HepG2 (cell line): Measurements from ENCODE around the gene KCNB1. TPM values are rescaled to one million over a fixed set of nuclear protein-coding genes. Genes with fewer than 3 reads are reported as not detected.

ENCODE experiments used
- ATAC-seq: fragments of 200-7000 bp; cut with Tn5 transposase; 3 replicates; pipeline ENCODE4 v1.9.1; 2020; ENCODE audit warnings: mild to moderate bottlenecking, moderate library complexity
- BruUV-seq: library from RNA; stranded (reverse); fragments of 400-500 nt; replicated peaks from 2 replicates; lab custom pipeline; 2021; lab: Mats Ljungman, UMichigan
- CTCF ChIA-PET: fragments of 300-600 bp; formaldehyde crosslinking; extraction: SDS; loops from one replicate; lab custom pipeline; 2021; ENCODE audit warnings: low total read pairs, inconsistent platforms, low intra/inter-chr PET ratio; lab: Yijun Ruan, JAX
- POLR2A ChIA-PET: fragments of 350-600 bp; sonication (Branson Sonifier 250); formaldehyde crosslinking; loops from one replicate; lab custom pipeline; 2020; ENCODE audit warnings: antibody characterized with exemption, inconsistent platforms; lab: Yijun Ruan, JAX
- DNase-seq: peaks from one replicate; pipeline ENCODE4 v3.0.0-alpha.2; 2015; ENCODE audit warnings: low spot score
- FAIRE-seq: peaks from 3 replicates; lab custom pipeline; 2011; peaks lifted over from hg19 to GRCh38; lab: Jason Lieb, UNC
- H2AFZ ChIP-seq: one replicate; pipeline ENCODE4 v1.6.1; 2011; ENCODE audit warnings: low read length, inconsistent platforms
- H3K27ac ChIP-seq: fragments of 300-600 bp; 3 replicates; pipeline ENCODE4 v1.8.0; 2011; ENCODE audit warnings: mixed run types, mild to moderate bottlenecking, mixed read lengths, low read length, inconsistent platforms; ENCODE audit not compliant: insufficient read depth; ENCODE audit errors: extremely low read length
- H3K27me3 ChIP-seq, 2 experiments: fragments of 200-600 bp in 1 of 2; 2 replicates in 1 of 2; 3 replicates in 1 of 2; pipeline versions ENCODE4 v1.6.0 to v1.8.0; 2011; ENCODE audit warnings: low read length in 2 of 2, mild to moderate bottlenecking in 2 of 2, moderate library complexity in 2 of 2, inconsistent platforms in 1 of 2; ENCODE audit not compliant: insufficient read depth in 2 of 2, control insufficient read depth in 1 of 2
- H3K36me3 ChIP-seq, 2 experiments: fragments of 200-600 bp in 1 of 2; replicated peaks in 1 of 2; 2 replicates in 1 of 2; 3 replicates in 1 of 2; pipeline versions ENCODE4 v1.5.1 to v1.8.0; 2011; ENCODE audit warnings: low read length in 2 of 2, inconsistent platforms in 1 of 2; ENCODE audit not compliant: insufficient read depth in 2 of 2, control insufficient read depth in 1 of 2
- H3K4me1 ChIP-seq: 2 replicates; pipeline ENCODE4 v1.5.1; 2012; ENCODE audit warnings: low read length, inconsistent platforms; ENCODE audit not compliant: insufficient read depth
- H3K4me2 ChIP-seq: 2 replicates; pipeline ENCODE4 v1.6.0; 2011; ENCODE audit warnings: low read depth, low read length, inconsistent platforms
- H3K4me3 ChIP-seq, 3 experiments: fragments of 200-600 bp in 1 of 3; sonication (generic), shearing (Covaris generic) in 1 of 3; replicated peaks in 1 of 3; 2 replicates each; pipeline ENCODE4 v1.5.1; 2011 to 2016; ENCODE audit warnings: low read length in 3 of 3, inconsistent platforms in 2 of 3, low read depth in 2 of 3, mild to moderate bottlenecking in 2 of 3, control low read depth in 1 of 3, mixed read lengths in 1 of 3; ENCODE audit not compliant: insufficient read depth in 1 of 3
- H3K79me2 ChIP-seq: one replicate; pipeline ENCODE4 v1.6.1; 2011; ENCODE audit warnings: low read length, inconsistent platforms; ENCODE audit not compliant: insufficient read depth
- H3K9ac ChIP-seq: 2 replicates; pipeline ENCODE4 v1.6.0; 2011; ENCODE audit warnings: mild to moderate bottlenecking, low read depth, low read length, inconsistent platforms; ENCODE audit not compliant: insufficient read depth
- H3K9me3 ChIP-seq: 2 replicates; pipeline ENCODE4 v1.5.1; 2012; ENCODE audit warnings: mild to moderate bottlenecking, low read length
- H4K20me1 ChIP-seq: 2 replicates; pipeline ENCODE4 v1.6.0; 2011; ENCODE audit warnings: inconsistent platforms, mild to moderate bottlenecking, low read length, moderate library complexity; ENCODE audit not compliant: insufficient read depth
- ATF7 ChIP-seq, 2 experiments: fragments of 450-650 bp in 1 of 2; sonication (generic) in 1 of 2; formaldehyde crosslinking in 1 of 2; IDR thresholded peaks; 2 replicates each; pipeline versions ENCODE4 v1.4.0 to v1.6.1; 2016 to 2020; ENCODE audit warnings: antibody characterized with exemption in 1 of 2, mild to moderate bottlenecking in 1 of 2, missing genetic modification reagents in 1 of 2
- ELF3 ChIP-seq: IDR thresholded peaks from 2 replicates; pipeline ENCODE4 v1.6.1; 2016; ENCODE audit warnings: missing genetic modification reagents, missing compliant biosample characterization
- KDM5A ChIP-seq: fragments of 200-600 bp; sonication (generic); IDR thresholded peaks from 2 replicates; pipeline ENCODE4 v1.7.0; 2018; ENCODE audit warnings: antibody characterized with exemption, mild to moderate bottlenecking, low read length, borderline replicate concordance
- KLF6 ChIP-seq: IDR thresholded peaks from 2 replicates; pipeline ENCODE4 v1.8.0; 2016; ENCODE audit warnings: missing biosample characterization, missing genetic modification reagents
- MBNL3 ChIP-seq: fragments of 250-450 bp; sonication (Bioruptor Pico); conservative IDR thresholded peaks from 2 replicates; pipeline ENCODE4 v1.8.0; 2022; ENCODE audit warnings: mild to moderate bottlenecking, inconsistent platforms
- MNT ChIP-seq: fragments of 450-650 bp; IDR thresholded peaks from 2 replicates; pipeline ENCODE4 v1.6.1; 2016
- NFIB ChIP-seq: sonication (generic); formaldehyde crosslinking; IDR thresholded peaks from 2 replicates; pipeline ENCODE4 v1.9.0; 2021; ENCODE audit warnings: missing genetic modification reagents, mild to moderate bottlenecking, borderline replicate concordance
- ONECUT2 ChIP-seq: sonication (generic); formaldehyde crosslinking; IDR thresholded peaks from 2 replicates; pipeline ENCODE4 v1.4.0; 2020; ENCODE audit warnings: missing genetic modification reagents
- SRSF1 ChIP-seq: fragments of 200-400 bp; formaldehyde crosslinking; optimal IDR thresholded peaks from 2 replicates; pipeline ENCODE3; 2017; ENCODE audit warnings: mild to moderate bottlenecking, low read depth, low read length, moderate library complexity
- TBX3 ChIP-seq: fragments of 450-650 bp; IDR thresholded peaks from 2 replicates; pipeline ENCODE4 v1.6.1; 2017; ENCODE audit warnings: antibody characterized with exemption, mild to moderate bottlenecking, inconsistent platforms, borderline replicate concordance
- TCF12 ChIP-seq, 2 experiments: fragments of 450-650 bp in 1 of 2; sonication (generic) in 1 of 2; formaldehyde crosslinking in 1 of 2; IDR thresholded peaks; 2 replicates each; pipeline versions ENCODE4 v1.6.1 to v1.8.0; 2017 to 2022; ENCODE audit warnings: antibody characterized with exemption in 1 of 2, mild to moderate bottlenecking in 1 of 2, missing genetic modification reagents in 1 of 2, moderate library complexity in 1 of 2
- ZNF251 ChIP-seq: sonication (generic); formaldehyde crosslinking; IDR thresholded peaks from 2 replicates; pipeline ENCODE4 v1.9.0; 2021; ENCODE audit warnings: mild to moderate bottlenecking, missing genetic modification reagents
- ZNF329 ChIP-seq: sonication (generic); formaldehyde crosslinking; IDR thresholded peaks from 2 replicates; pipeline ENCODE4 v1.9.0; 2021; ENCODE audit warnings: low read depth, mild to moderate bottlenecking, missing genetic modification reagents
- ZNF776 ChIP-seq: sonication (generic); formaldehyde crosslinking; IDR thresholded peaks from 2 replicates; pipeline ENCODE4 v1.4.0; 2020; ENCODE audit warnings: mild to moderate bottlenecking, missing genetic modification reagents
- WGBS: methylation state at CpG from one replicate; pipeline ENCODE4 v1.1.6; 2017; ENCODE audit warnings: low lambda C conversion rate; 5-methylcytosine and 5-hydroxymethylcytosine counted together
- in situ Hi-C: cut with HindIII; loops from 2 replicates; pipeline ENCODE4 v1.10.0; 2017; ENCODE audit warnings: low pct_unique_long_range_greater_than_20kb; ENCODE audit not compliant: extremely low pct_ligation_motif_present
- intact Hi-C: fragments of 100-400 bp; cut with micrococcal nuclease; formaldehyde crosslinking; loops from one replicate; pipeline ENCODE4 v1.10.0; 2022; ENCODE audit not compliant: unreplicated experiment
- polyA plus RNA-seq, 8 experiments: library from polyadenylated mRNA; depleted of rRNA in 3 of 8; stranded (reverse) in 7 of 8; unstranded in 1 of 8; fragments of >200 nt; fragmentation: Illumina TruSeq in 4 of 8; extraction: Trizol in 4 of 8; gene quantifications; 2 replicates each; pipeline versions ENCODE4 v1.2.1 to v1.2.3, GENCODE V29; 2011 to 2016; ENCODE audit warnings: low read depth in 4 of 8, missing spikeins in 1 of 8, mixed read lengths in 1 of 8; ENCODE audit not compliant: insufficient read depth in 1 of 8
- total RNA-seq, 5 experiments: library from RNA; depleted of rRNA; stranded (reverse); fragments of >200 nt; fragmentation: Illumina TruSeq; extraction: Trizol; gene quantifications; 2 replicates each; pipeline ENCODE4 v1.2.3, GENCODE V29; 2016; ENCODE audit warnings: low read depth in 1 of 5
- TF ChIP-seq, protein P1 (sequence below): sonication (generic); formaldehyde crosslinking; IDR thresholded peaks from 2 replicates; pipeline ENCODE4 v1.4.0; 2020; ENCODE audit warnings: missing genetic modification reagents
- TF ChIP-seq, protein P2 (sequence below): sonication (generic); formaldehyde crosslinking; IDR thresholded peaks from 2 replicates; pipeline ENCODE4 v1.5.1; 2020; ENCODE audit warnings: mild to moderate bottlenecking, missing genetic modification reagents, moderate library complexity

The KCNB1 gene
- total and polyA plus RNA-seq, 2 of the 13 experiments (the other 11 are each of a cell fraction or from before 2014, with no cell fraction given) = 0.02 TPM; not detected in 1

GRCh38 chr20:49419785-49420184 is 62.7 kb downstream of the KCNB1 start:
- no peak overlapping the region for H3K27ac ChIP-seq
- ChIA-PET CTCF (no interaction called here), POLR2A (no interaction called here)
- H3K9me3 ChIP-seq = no peaks in the 10 kb centered on the region
- no peak for TF ChIP-seq TBX3
- no peak for DNase-seq
- 0% methylated on average over 1 of the region's 1 CpG for WGBS
- intact Hi-C loops (no loop called here), in situ Hi-C loops (no loop called here)
- H3K4me3 ChIP-seq = no peak overlapping the region
- BruUV-seq = no TSS peak
- H4K20me1 ChIP-seq = no peaks in the 10 kb centered on the region
- FAIRE-seq = no peak
- no peaks in the 10 kb centered on the region for H3K36me3 ChIP-seq
- H3K79me2 ChIP-seq = no peaks in the 10 kb centered on the region
- no peak for ATAC-seq
- H3K27me3 ChIP-seq = peaks cover 2 to 13% of the 10 kb centered on the region in 2 experiments; a peak in 2 of 5 replicates
- no peak overlapping the region for H3K4me2 ChIP-seq
- H2AFZ ChIP-seq = no peak overlapping the region
- H3K4me1 ChIP-seq = no peaks in the 10 kb centered on the region
- H3K9ac ChIP-seq = no peak overlapping the region

DNA sequence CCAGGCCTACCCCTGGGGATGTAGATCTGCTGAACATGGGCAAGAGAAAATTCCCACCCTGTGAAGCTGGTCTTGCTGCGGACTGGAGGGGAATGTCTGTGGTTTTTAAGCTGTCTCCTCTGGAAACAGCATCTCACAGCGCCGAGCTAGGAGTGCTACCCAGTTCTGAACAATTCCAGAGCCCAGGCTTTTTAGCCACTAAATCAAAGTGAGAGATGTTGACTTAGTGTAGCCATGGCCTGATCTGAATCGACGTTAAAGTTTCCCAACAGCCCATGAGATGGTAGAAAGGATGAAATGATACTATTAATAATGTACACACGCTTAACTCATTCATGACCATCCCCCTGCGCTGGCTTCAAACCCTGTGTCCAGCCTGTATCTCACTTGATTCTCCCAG is 63.7 kb downstream of the KCNB1 start:
- Histone ChIP-seq H2AFZ (no peak overlapping the region), H3K4me3 (no peak overlapping the region), H3K36me3 (no peaks in the 10 kb centered on the region), H3K4me2 (no peak overlapping the region), H3K9me3 (no peaks in the 10 kb centered on the region), H3K4me1 (no peaks in the 10 kb centered on the region), H3K79me2 (no peaks in the 10 kb centered on the region), H3K9ac (no peak overlapping the region), H3K27ac (no peak overlapping the region), H3K27me3 (peaks cover 8 to 19% of the 10 kb centered on the region in 2 experiments; a peak in 4 of 5 replicates), H4K20me1 (no peaks in the 10 kb centered on the region)
- intact Hi-C loops (no loop called here), in situ Hi-C loops (no loop called here)
- WGBS = 36% methylated on average over 7 of the region's 7 CpGs
- DNase-seq = no peak
- no peak for FAIRE-seq
- ChIA-PET POLR2A (no interaction called here), CTCF (no interaction called here)
- ATAC-seq = no peak
- no TSS peak for BruUV-seq
- TF ChIP-seq TCF12 (IDR thresholded peaks at IDR 0.05) (no peak), TCF12 (CRISPR knock-in tag; IDR thresholded peaks at IDR 0.05) (no peak), ZNF776 (CRISPR knock-in tag) (no peak), NFIB (CRISPR knock-in tag) (no peak), ATF7 (IDR thresholded peaks at IDR 0.05) (no peak), ATF7 (CRISPR knock-in tag; IDR thresholded peaks at IDR 0.05) (no peak), MNT (no peak), ZNF329 (CRISPR knock-in tag) (no peak), KLF6 (no peak), ONECUT2 (CRISPR knock-in tag) (no peak), MBNL3 (CRISPR knock-in tag) (no peak), ZNF251 (no peak), KDM5A (no peak), ELF3 (no peak), SRSF1 (no peak)
- TF ChIP-seq, protein P1, sequence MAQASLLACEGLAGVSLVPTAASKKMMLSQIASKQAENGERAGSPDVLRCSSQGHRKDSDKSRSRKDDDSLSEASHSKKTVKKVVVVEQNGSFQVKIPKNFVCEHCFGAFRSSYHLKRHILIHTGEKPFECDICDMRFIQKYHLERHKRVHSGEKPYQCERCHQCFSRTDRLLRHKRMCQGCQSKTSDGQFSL (CRISPR knock-in tag) = no peak
- TF ChIP-seq, protein P2, sequence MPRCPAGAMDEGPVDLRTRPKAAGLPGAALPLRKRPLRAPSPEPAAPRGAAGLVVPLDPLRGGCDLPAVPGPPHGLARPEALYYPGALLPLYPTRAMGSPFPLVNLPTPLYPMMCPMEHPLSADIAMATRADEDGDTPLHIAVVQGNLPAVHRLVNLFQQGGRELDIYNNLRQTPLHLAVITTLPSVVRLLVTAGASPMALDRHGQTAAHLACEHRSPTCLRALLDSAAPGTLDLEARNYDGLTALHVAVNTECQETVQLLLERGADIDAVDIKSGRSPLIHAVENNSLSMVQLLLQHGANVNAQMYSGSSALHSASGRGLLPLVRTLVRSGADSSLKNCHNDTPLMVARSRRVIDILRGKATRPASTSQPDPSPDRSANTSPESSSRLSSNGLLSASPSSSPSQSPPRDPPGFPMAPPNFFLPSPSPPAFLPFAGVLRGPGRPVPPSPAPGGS (CRISPR knock-in tag) = no peak
